HG02885 (cell line): ENCODE results near the gene EN1.

Source experiments
- ATAC-seq: cut with Tn5 transposase; IDR thresholded peaks from one replicate; pipeline ENCODE4 v1.9.1; 2021; ENCODE audit warnings: mild to moderate bottlenecking; ENCODE audit not compliant: unreplicated experiment, poor library complexity

Gene EN1

GRCh38 chr2:118801151-118801550, 46.3 kb downstream of the EN1 start:
- no peak for ATAC-seq

GRCh38 chr2:118800736-118801135, 46.7 kb downstream of the EN1 start:
- ATAC-seq, result no peak

GRCh38 chr2:118794546-118794945, 52.9 kb downstream of the EN1 start:
- ATAC-seq, result no peak
